GDM1 (cell line): Measurements from ENCODE around the gene CDHR1.

Experiments
- DNase-seq: peaks from one replicate; lab custom pipeline; 2025; lab: John Stamatoyannopoulos, UW

The CDHR1 gene

GRCh38 chr10:84264611-84265141 is 70.3 kb downstream of the CDHR1 start:
- DNase-seq, result peak; percentile 41

- no peak for DNase-seq
Observed at GRCh38 chr10:84265418-84265817, 71.1 kb downstream of the CDHR1 start.

GRCh38 chr10:84267503-84268126 is 73.3 kb downstream of the CDHR1 start:
- DNase-seq, result peak; percentile 22

- DNase-seq, result no peak
Observed at GRCh38 chr10:84269162-84269561, 74.8 kb downstream of the CDHR1 start.
